PC-3 (cell line): ENCODE results near the gene EIF4G3. TPM values are rescaled to one million over a fixed set of nuclear protein-coding genes. Genes with fewer than 3 reads are reported as not detected.

ENCODE experiments used
- ATAC-seq: fragments of 200-7000 bp; cut with Tn5 transposase; 2 replicates; pipeline ENCODE4 v1.9.1; 2020; ENCODE audit warnings: mild to moderate bottlenecking, moderate library complexity
- BruUV-seq: library from RNA; stranded (reverse); fragments of 400-500 nt; replicated peaks from 2 replicates; lab custom pipeline; 2021; lab: Mats Ljungman, UMichigan
- CTCF ChIA-PET: fragments of 300-600 bp; sonication (Branson Sonifier 250); formaldehyde crosslinking; loops from one replicate; lab custom pipeline; 2022; ENCODE audit warnings: antibody characterized with exemption; lab: Charles Lee
- POLR2A ChIA-PET: fragments of 300-600 bp; sonication (Branson Sonifier 250); formaldehyde crosslinking; loops from one replicate; lab custom pipeline; 2022; ENCODE audit warnings: antibody characterized with exemption; ENCODE audit not compliant: unreplicated experiment; lab: Charles Lee
- DNase-seq: peaks from one replicate; pipeline ENCODE4 v3.0.0-alpha.2; 2015
- H2AFZ ChIP-seq: fragments of 300-600 bp; sonication (generic); 2 replicates; pipeline ENCODE4 v1.6.0; 2016; ENCODE audit warnings: antibody characterized with exemption, low read length
- H3F3A ChIP-seq: fragments of 300-600 bp; sonication (generic); one replicate; pipeline ENCODE4 v1.6.0; 2017; ENCODE audit warnings: antibody characterized with exemption, low read length, control low read depth, mild to moderate bottlenecking; ENCODE audit not compliant: unreplicated experiment
- H3K27ac ChIP-seq: fragments of 300-600 bp; sonication (generic); 2 replicates; pipeline ENCODE4 v1.5.1; 2016; ENCODE audit warnings: mild to moderate bottlenecking, low read length
- H3K27me3 ChIP-seq: fragments of 300-600 bp; sonication (generic); 2 replicates; pipeline ENCODE4 v1.6.1; 2016; ENCODE audit warnings: low read length, mixed read lengths
- H3K36me3 ChIP-seq: fragments of 300-600 bp; sonication (generic); 2 replicates; pipeline ENCODE4 v1.6.1; 2016; ENCODE audit warnings: low read depth, mixed run types, low read length, mixed read lengths
- H3K4me1 ChIP-seq: fragments of 300-600 bp; sonication (generic); 2 replicates; pipeline ENCODE4 v1.5.1; 2016; ENCODE audit warnings: low read length; ENCODE audit not compliant: insufficient read depth
- H3K4me2 ChIP-seq: fragments of 300-600 bp; sonication (generic); 2 replicates; pipeline ENCODE4 v1.6.0; 2016; ENCODE audit warnings: low read length
- H3K4me3 ChIP-seq: fragments of 300-600 bp; sonication (generic); 2 replicates; pipeline ENCODE4 v1.5.1; 2016; ENCODE audit warnings: mild to moderate bottlenecking, low read length, mixed read lengths
- H3K79me2 ChIP-seq: fragments of 300-600 bp; sonication (generic); 2 replicates; pipeline ENCODE4 v1.6.1; 2017; ENCODE audit warnings: low read length, mixed read lengths
- H3K9ac ChIP-seq: fragments of 300-600 bp; sonication (generic); 2 replicates; pipeline ENCODE4 v1.6.0; 2016; ENCODE audit warnings: mild to moderate bottlenecking, low read length
- H3K9me2 ChIP-seq: fragments of 300-600 bp; sonication (generic); replicated peaks from 2 replicates; pipeline ENCODE4 v1.6.1; 2016; ENCODE audit warnings: mixed run types, low read length, mixed read lengths
- H3K9me3 ChIP-seq: fragments of 300-600 bp; sonication (generic); 2 replicates; pipeline ENCODE4 v1.6.1; 2016; ENCODE audit warnings: low read length, mixed read lengths
- H4K20me1 ChIP-seq: fragments of 300-600 bp; sonication (generic); 2 replicates; pipeline ENCODE4 v1.6.1; 2016; ENCODE audit warnings: low read length, mixed read lengths
- EZH2 ChIP-seq: fragments of 300-600 bp; sonication (generic); IDR thresholded peaks from one replicate; pipeline ENCODE4 v1.6.1; 2017; ENCODE audit warnings: antibody characterized with exemption, mild to moderate bottlenecking, low read length; ENCODE audit not compliant: unreplicated experiment
- EZH2phosphoT487 ChIP-seq: fragments of 300-600 bp; sonication (generic); IDR thresholded peaks from 2 replicates; pipeline ENCODE4 v1.6.1; 2018; ENCODE audit warnings: mild to moderate bottlenecking, antibody characterized with exemption, low read length, borderline replicate concordance
- intact Hi-C: fragments of 100-400 bp; cut with micrococcal nuclease; formaldehyde crosslinking; loops from 2 replicates; pipeline ENCODE4 v1.9.0; 2023
- total RNA-seq: library from RNA; depleted of rRNA; stranded (reverse); fragments of >200 nt; gene quantifications from 2 replicates; pipeline ENCODE4 v1.2.3, GENCODE V29; 2014
- TF ChIP-seq, protein P1 (sequence below): fragments of 300-600 bp; sonication (generic); conservative IDR thresholded peaks from 2 replicates; pipeline ENCODE4 v1.5.1; 2017; ENCODE audit warnings: antibody characterized with exemption, low read depth, mild to moderate bottlenecking, low read length

The EIF4G3 gene
- total RNA-seq, 1 experiment from 2014 or later: 16.9 TPM

DNA sequence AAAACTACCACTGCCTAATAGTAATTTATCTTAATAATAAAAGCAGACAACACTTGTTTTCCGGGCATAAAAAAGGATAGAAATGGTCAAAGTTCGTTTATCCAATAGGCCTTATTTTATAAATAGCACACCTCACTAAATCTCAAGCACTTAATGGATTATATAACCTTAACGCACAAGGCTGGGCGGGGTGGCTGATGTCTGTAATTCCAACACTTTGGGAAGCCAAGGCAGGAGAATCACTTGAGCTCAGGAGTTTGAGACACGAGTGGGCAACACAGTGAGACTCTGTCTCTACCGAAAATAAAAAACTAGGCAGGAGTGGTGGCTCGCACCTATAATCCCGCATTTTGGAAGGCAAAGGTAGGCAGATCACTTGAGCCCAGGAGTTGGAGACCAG, 12.4 kb downstream of the EIF4G3 start:
- Histone ChIP-seq H3K4me1 (0 out of 2 replicates have a peak, but pooled peaks cover 9% of the 10 kb centered on the region), H3K9me2 (no peaks in the 10 kb centered on the region), H3K27me3 (no peaks in the 10 kb centered on the region), H3K79me2 (peaks cover 72% of the 10 kb centered on the region), H2AFZ (no peak overlapping the region), H3K9ac (no peak overlapping the region), H3K36me3 (no peaks in the 10 kb centered on the region), H3K9me3 (no peaks in the 10 kb centered on the region), H3K4me2 (no peak overlapping the region), H3K4me3 (no peak overlapping the region), H3F3A (no peaks in the 10 kb centered on the region), H4K20me1 (no peaks in the 10 kb centered on the region), H3K27ac (no peak overlapping the region)
- ChIA-PET POLR2A (no interaction called here), CTCF (no interaction called here)
- no peak for TF ChIP-seq EZH2phosphoT487
- TF ChIP-seq EZH2: no peak
- TF ChIP-seq, protein P1, sequence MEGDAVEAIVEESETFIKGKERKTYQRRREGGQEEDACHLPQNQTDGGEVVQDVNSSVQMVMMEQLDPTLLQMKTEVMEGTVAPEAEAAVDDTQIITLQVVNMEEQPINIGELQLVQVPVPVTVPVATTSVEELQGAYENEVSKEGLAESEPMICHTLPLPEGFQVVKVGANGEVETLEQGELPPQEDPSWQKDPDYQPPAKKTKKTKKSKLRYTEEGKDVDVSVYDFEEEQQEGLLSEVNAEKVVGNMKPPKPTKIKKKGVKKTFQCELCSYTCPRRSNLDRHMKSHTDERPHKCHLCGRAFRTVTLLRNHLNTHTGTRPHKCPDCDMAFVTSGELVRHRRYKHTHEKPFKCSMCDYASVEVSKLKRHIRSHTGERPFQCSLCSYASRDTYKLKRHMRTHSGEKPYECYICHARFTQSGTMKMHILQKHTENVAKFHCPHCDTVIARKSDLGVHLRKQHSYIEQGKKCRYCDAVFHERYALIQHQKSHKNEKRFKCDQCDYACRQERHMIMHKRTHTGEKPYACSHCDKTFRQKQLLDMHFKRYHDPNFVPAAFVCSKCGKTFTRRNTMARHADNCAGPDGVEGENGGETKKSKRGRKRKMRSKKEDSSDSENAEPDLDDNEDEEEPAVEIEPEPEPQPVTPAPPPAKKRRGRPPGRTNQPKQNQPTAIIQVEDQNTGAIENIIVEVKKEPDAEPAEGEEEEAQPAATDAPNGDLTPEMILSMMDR: no peak
- DNase-seq: no peak
- no TSS peak for BruUV-seq
- no peak for ATAC-seq
- intact Hi-C loops: no loop called here

DNA sequence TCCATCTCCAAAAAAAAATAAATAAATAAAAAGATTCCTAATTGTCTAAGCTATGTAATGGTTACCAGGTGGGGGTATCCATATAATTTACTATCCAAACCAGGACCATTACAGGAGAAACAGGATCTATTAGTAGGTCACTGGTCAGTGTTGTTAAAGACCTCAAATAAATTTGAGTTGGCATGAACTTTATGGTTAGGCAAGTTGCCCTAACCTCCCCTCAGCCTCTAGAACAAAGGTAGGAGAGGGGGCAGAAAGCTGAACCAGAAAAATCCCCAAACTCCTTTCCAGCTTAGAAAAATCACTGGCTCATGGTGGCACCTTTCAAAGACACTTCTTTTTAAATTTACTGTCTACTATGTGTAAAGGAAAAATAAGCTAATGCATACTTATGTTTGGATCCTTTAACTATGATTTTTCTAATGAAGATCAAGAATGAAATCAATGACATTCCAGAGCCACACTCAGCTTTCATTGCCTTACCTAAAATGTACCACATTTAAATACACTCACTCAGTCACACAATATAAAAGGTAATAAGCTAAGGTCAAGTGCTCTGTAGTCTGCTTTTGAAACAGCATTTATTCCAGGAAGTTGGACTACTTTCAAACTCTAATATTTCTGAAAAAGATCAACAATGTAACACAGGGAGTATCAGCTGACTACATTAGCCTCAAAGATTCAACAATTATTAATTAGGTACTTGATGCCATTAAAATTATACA, 13.8 kb downstream of the EIF4G3 start:
- H3K27me3 ChIP-seq: no peaks in the 10 kb centered on the region
- H3K79me2 ChIP-seq: peaks cover 81% of the 10 kb centered on the region
- ChIA-PET CTCF (interaction anchor here (0.6 kb wide), 1 partner anchor 370 kb away, joined by 3 read pairs; no protein-coding TSS in a partner anchor), POLR2A (no interaction called here)
- H3K27ac ChIP-seq: no peak overlapping the region
- H4K20me1 ChIP-seq: no peaks in the 10 kb centered on the region
- DNase-seq (no peak), ATAC-seq (peak; percentile 27; the same call in 1 of the 2 replicates)
- no peak overlapping the region for H3K4me2 ChIP-seq
- no TSS peak for BruUV-seq
- H3K9me2 ChIP-seq: no peaks in the 10 kb centered on the region
- no peaks in the 10 kb centered on the region for H3F3A ChIP-seq
- no peak overlapping the region for H3K9ac ChIP-seq
- H3K4me1 ChIP-seq: 0 out of 2 replicates have a peak, but pooled peaks cover 9% of the 10 kb centered on the region
- TF ChIP-seq EZH2: no peak
- TF ChIP-seq, protein P1: no peak
- no peak for TF ChIP-seq EZH2phosphoT487
- H2AFZ ChIP-seq: no peak overlapping the region
- no peaks in the 10 kb centered on the region for H3K9me3 ChIP-seq
- H3K4me3 ChIP-seq: no peak overlapping the region
- no peaks in the 10 kb centered on the region for H3K36me3 ChIP-seq
- intact Hi-C loops: no loop called here

DNA sequence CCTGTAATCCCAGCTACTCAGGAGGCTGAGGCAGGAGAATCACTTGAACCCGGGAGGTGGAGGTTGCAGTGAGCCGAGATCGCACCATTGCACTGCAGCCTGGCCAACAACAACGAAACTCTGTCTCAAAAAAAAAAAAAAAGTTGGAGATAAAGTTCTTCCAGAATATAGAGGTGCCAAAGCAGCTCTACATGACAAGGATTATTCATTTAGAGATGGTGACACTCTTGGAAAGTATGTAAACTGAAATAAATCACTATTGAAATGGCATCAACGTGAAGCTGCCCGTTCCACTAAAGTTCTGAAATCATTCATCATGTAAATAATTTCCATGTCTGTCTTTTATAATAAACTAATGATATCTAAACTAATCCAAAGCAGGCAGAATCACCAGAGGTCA, 14.9 kb downstream of the EIF4G3 start:
- Histone ChIP-seq H3K4me2 (no peak overlapping the region), H3K79me2 (peaks cover 86% of the 10 kb centered on the region), H3K27me3 (no peaks in the 10 kb centered on the region), H3K9ac (no peak overlapping the region), H4K20me1 (no peaks in the 10 kb centered on the region), H3F3A (no peaks in the 10 kb centered on the region), H3K9me3 (no peaks in the 10 kb centered on the region), H3K9me2 (no peaks in the 10 kb centered on the region), H3K4me3 (no peak overlapping the region), H3K36me3 (no peaks in the 10 kb centered on the region), H3K27ac (no peak overlapping the region), H2AFZ (no peak overlapping the region), H3K4me1 (0 out of 2 replicates have a peak, but pooled peaks cover 9% of the 10 kb centered on the region)
- ATAC-seq (no peak), DNase-seq (no peak)
- intact Hi-C loops: no loop called here
- BruUV-seq: no TSS peak
- CTCF ChIA-PET: no interaction called here
- POLR2A ChIA-PET: no interaction called here
- TF ChIP-seq EZH2: no peak
- TF ChIP-seq, protein P1: no peak
- TF ChIP-seq EZH2phosphoT487: no peak
